HCT116 (cell line): ENCODE results near the gene GPR4. TPM values are rescaled to one million over a fixed set of nuclear protein-coding genes. Genes with fewer than 3 reads are reported as not detected.

Source experiments
- ATAC-seq: fragments of 200-7000 bp; cut with Tn5 transposase; 2 replicates; pipeline ENCODE4 v1.9.1; 2020; ENCODE audit warnings: mild to moderate bottlenecking, moderate library complexity
- BruUV-seq: library from RNA; stranded (reverse); fragments of 400-500 nt; replicated peaks from 2 replicates; lab custom pipeline; 2021; lab: Mats Ljungman, UMichigan
- CTCF ChIA-PET: fragments of 300-600 bp; sonication (Branson Sonifier 250); formaldehyde crosslinking; loops from one replicate; lab custom pipeline; 2021; ENCODE audit warnings: antibody characterized with exemption; lab: Charles Lee
- POLR2A ChIA-PET: fragments of 300-600, 350-600 bp; sonication (Branson Sonifier 250); formaldehyde crosslinking; loops from one replicate; lab custom pipeline; 2021; ENCODE audit warnings: antibody characterized with exemption; lab: Charles Lee
- RAD21 ChIA-PET, 2 experiments: fragments of 300-600 bp; sonication (Branson Sonifier 250); formaldehyde crosslinking; loops; one replicate each; lab custom pipeline; 2023; ENCODE audit warnings: low total read pairs in 2 of 2; ENCODE audit not compliant: uncharacterized antibody in 2 of 2, unreplicated experiment in 2 of 2, low non-redundant PET in 1 of 2; lab: Charles Lee
- DNase-seq: peaks from one replicate; pipeline ENCODE4 v3.0.0-alpha.2; 2010; ENCODE audit warnings: low read depth, low spot score
- H2AFZ ChIP-seq: fragments of 200-600 bp; shearing (Covaris generic), sonication (generic); 2 replicates; pipeline ENCODE4 v1.6.1; 2017; ENCODE audit warnings: low read depth, mixed run types, mixed read lengths, antibody characterized with exemption, low read length; ENCODE audit not compliant: poor library complexity, severe bottlenecking
- H3K27ac ChIP-seq: 2 replicates; pipeline ENCODE4 v1.5.1; 2012; ENCODE audit warnings: low read depth, low read length
- H3K27me3 ChIP-seq: fragments of 200-600 bp; sonication (generic); 2 replicates; pipeline ENCODE4 v1.6.1; 2016; ENCODE audit warnings: mixed run types, low read length, mixed read lengths; ENCODE audit not compliant: insufficient read depth
- H3K36me3 ChIP-seq, 2 experiments: fragments of 200-500 bp in 1 of 2; fragments of 200-600 bp in 1 of 2; sonication (Bioruptor generic) in 1 of 2; sonication (generic) in 1 of 2; 2 replicates each; pipeline versions ENCODE4 v1.5.1 to v1.6.1; 2014 to 2016; ENCODE audit warnings: low read length in 2 of 2, inconsistent platforms in 1 of 2, mixed read lengths in 1 of 2, mixed run types in 1 of 2; ENCODE audit not compliant: insufficient read depth in 2 of 2, control insufficient read depth in 1 of 2
- H3K4me1 ChIP-seq, 2 experiments: fragments of 200-600 bp in 1 of 2; sonication (generic) in 1 of 2; 2 replicates each; pipeline versions ENCODE4 v1.5.1 to v1.6.1; 2012 to 2017; ENCODE audit warnings: low read length in 2 of 2, inconsistent platforms in 1 of 2, mild to moderate bottlenecking in 1 of 2, mixed read lengths in 1 of 2, mixed run types in 1 of 2, moderate library complexity in 1 of 2; ENCODE audit not compliant: insufficient read depth in 2 of 2, control insufficient read depth in 1 of 2
- H3K4me2 ChIP-seq: fragments of 200-600 bp; sonication (generic); 2 replicates; pipeline ENCODE4 v1.6.1; 2017; ENCODE audit warnings: mixed run types, low read length, mixed read lengths
- H3K4me3 ChIP-seq, 2 experiments: fragments of 200-600 bp in 1 of 2; sonication (generic) in 1 of 2; replicated peaks in 1 of 2; 2 replicates each; pipeline ENCODE4 v1.5.1; 2011 to 2016; ENCODE audit warnings: low read length in 2 of 2, control low read depth in 1 of 2, low read depth in 1 of 2, mild to moderate bottlenecking in 1 of 2, mixed read lengths in 1 of 2, mixed run types in 1 of 2
- H3K79me2 ChIP-seq: fragments of 200-600 bp; sonication (generic); 2 replicates; pipeline ENCODE4 v1.6.1; 2017; ENCODE audit warnings: mild to moderate bottlenecking, mixed run types, low read length, moderate library complexity, mixed read lengths; ENCODE audit not compliant: insufficient read depth
- H3K9ac ChIP-seq: fragments of 200-600 bp; sonication (generic); 2 replicates; pipeline ENCODE4 v1.6.1; 2016; ENCODE audit warnings: low read length, mixed read lengths
- H3K9me2 ChIP-seq: fragments of 200-600 bp; sonication (generic), shearing (Covaris generic); 2 replicates; pipeline ENCODE4 v1.6.1; 2017; ENCODE audit warnings: mixed run types, mild to moderate bottlenecking, moderate library complexity; ENCODE audit not compliant: insufficient read depth
- H3K9me3 ChIP-seq, 2 experiments: fragments of 200-500 bp in 1 of 2; fragments of 200-600 bp in 1 of 2; sonication (Bioruptor generic) in 1 of 2; sonication (generic) in 1 of 2; 2 replicates each; pipeline ENCODE4 v1.6.1; 2014 to 2017; ENCODE audit warnings: low read length in 2 of 2, mixed read lengths in 2 of 2, inconsistent platforms in 1 of 2, low read depth in 1 of 2, mild to moderate bottlenecking in 1 of 2, mixed run types in 1 of 2, moderate library complexity in 1 of 2; ENCODE audit not compliant: control insufficient read depth in 1 of 2, insufficient read depth in 1 of 2
- H4K20me1 ChIP-seq: fragments of 200-600 bp; sonication (generic), shearing (Covaris generic); 2 replicates; pipeline ENCODE4 v1.6.1; 2017; ENCODE audit warnings: mixed run types, mild to moderate bottlenecking, moderate library complexity; ENCODE audit not compliant: insufficient read depth
- EGR1 ChIP-seq: IDR thresholded peaks from 2 replicates; pipeline ENCODE4 v1.6.1; 2012; ENCODE audit warnings: low read depth
- ELF1 ChIP-seq: IDR thresholded peaks from 2 replicates; pipeline ENCODE4 v1.6.1; 2012; ENCODE audit warnings: low read depth, borderline replicate concordance
- EZH2 ChIP-seq: fragments of 200-600 bp; sonication (generic); IDR thresholded peaks from 2 replicates; pipeline ENCODE4 v1.6.1; 2017; ENCODE audit warnings: antibody characterized with exemption, mixed run types
- MAX ChIP-seq: IDR thresholded peaks from 2 replicates; pipeline ENCODE4 v1.6.1; 2012
- REST ChIP-seq: IDR thresholded peaks from 2 replicates; pipeline ENCODE4 v1.6.1; 2012; ENCODE audit warnings: low read depth
- SP1 ChIP-seq: IDR thresholded peaks from 2 replicates; pipeline ENCODE4 v1.6.1; 2012; ENCODE audit warnings: low read depth
- TCF7L2 ChIP-seq: IDR thresholded peaks from 2 replicates; pipeline ENCODE4 v1.7.0; 2011; ENCODE audit warnings: borderline replicate concordance, inconsistent platforms; ENCODE audit not compliant: insufficient read depth, insufficient read length; ENCODE audit errors: extremely low read depth
- YY1 ChIP-seq: IDR thresholded peaks from 2 replicates; pipeline ENCODE4 v1.6.1; 2011; ENCODE audit warnings: low read length, low read depth, moderate library complexity, mild to moderate bottlenecking; ENCODE audit not compliant: insufficient replicate concordance; ENCODE audit errors: extremely low read depth
- intact Hi-C: fragments of 100-400 bp; cut with micrococcal nuclease; formaldehyde crosslinking; loops from 2 replicates; pipeline ENCODE4 v1.10.0; 2022
- total RNA-seq: library from RNA; stranded (reverse); gene quantifications from one replicate; pipeline ENCODE4 v1.2.1, GENCODE V29; 2021; ENCODE audit not compliant: unreplicated experiment

The GPR4 gene
- total RNA-seq, 1 experiment from 2014 or later: 0.10 TPM

- no peak for TF ChIP-seq REST
- no peak; the same call in 1 of the 2 replicates for TF ChIP-seq ELF1
- peak; percentile 76 for TF ChIP-seq MAX
- no peak for TF ChIP-seq EZH2
- TF ChIP-seq TCF7L2: peak; percentile 97
- peak; percentile 95 for TF ChIP-seq SP1
- TF ChIP-seq YY1: peak; percentile 79
These were observed 17.5 kb downstream of the GPR4 start, which contains the start of gene OPA3 (continued) for GRCh38 chr19:45584332-45585157.

- H3K27ac ChIP-seq: no peak overlapping the region
- intact Hi-C loops: no loop called here
- no peak overlapping the region for H3K4me2 ChIP-seq
- no peaks in the 10 kb centered on the region for H3K27me3 ChIP-seq
- no peaks in the 10 kb centered on the region for H3K9me2 ChIP-seq
- ChIA-PET CTCF (no interaction called here), POLR2A (no interaction called here), RAD21 (interaction anchor here in 1 of 2 experiments (0.5 kb wide), 1 partner anchor 57 kb away, joined by 3 read pairs; no protein-coding TSS in a partner anchor)
- no peak for DNase-seq
- no peak for TF ChIP-seq EGR1
- H3K4me3 ChIP-seq: no peak overlapping the region
- no peak for ATAC-seq
- H3K36me3 ChIP-seq: no peaks in the 10 kb centered on the region
- BruUV-seq: no TSS peak
- H3K9ac ChIP-seq: no peak overlapping the region
- H3K4me1 ChIP-seq: peaks cover 11 to 26% of the 10 kb centered on the region in 2 experiments
- H3K79me2 ChIP-seq: peaks cover 32% of the 10 kb centered on the region
- no peaks in the 10 kb centered on the region for H3K9me3 ChIP-seq
- H4K20me1 ChIP-seq: no peaks in the 10 kb centered on the region
- H2AFZ ChIP-seq: no peak overlapping the region
These were observed 20.4 kb downstream of the GPR4 start for GRCh38 chr19:45581576-45581975.
